ENCODE measurements around the gene C2CD3.

Gene C2CD3

GRCh38 chr11:74018331-74019005 is 152.3 kb downstream of the C2CD3 start:
- peak; percentile 15 for DNase-seq (ENCODE audit: low read depth)

- no peak for DNase-seq (ENCODE audit: low read depth)
Observed at GRCh38 chr11:74017631-74018030, 153.2 kb downstream of the C2CD3 start.

GRCh38 chr11:74015919-74016684 is 154.7 kb downstream of the C2CD3 start:
- DNase-seq (ENCODE audit: low read depth), result no peak

GRCh38 chr11:74014880-74015279 is 155.9 kb downstream of the C2CD3 start:
- DNase-seq (ENCODE audit: low read depth), result no peak

- DNase-seq (ENCODE audit: low read depth), result no peak
Observed at GRCh38 chr11:74013141-74013540, 157.7 kb downstream of the C2CD3 start.

GRCh38 chr11:74012074-74012809 is 158.6 kb downstream of the C2CD3 start:
- no peak for DNase-seq (ENCODE audit: low read depth)

GRCh38 chr11:74011360-74012073 is 159.3 kb downstream of the C2CD3 start:
- DNase-seq (ENCODE audit: low read depth), result no peak

- DNase-seq (ENCODE audit: low read depth), result no peak
Observed at GRCh38 chr11:74010306-74011300, 160.2 kb downstream of the C2CD3 start.

- no peak for DNase-seq (ENCODE audit: low read depth)
Observed at GRCh38 chr11:74009675-74010305, 161.0 kb downstream of the C2CD3 start.

- DNase-seq (ENCODE audit: low read depth), result no peak
Observed at GRCh38 chr11:74009230-74009547, 161.6 kb downstream of the C2CD3 start.

GRCh38 chr11:74008373-74009229 is 162.2 kb downstream of the C2CD3 start, which contains the start of gene UCP3:
Gene UCP3 (minus strand): TSS chr11:74009085. CDS start chr11:74007042, 2,043 bp downstream.
- no peak for DNase-seq (ENCODE audit: low read depth)

GRCh38 chr11:74007691-74008372 is 163.0 kb downstream of the C2CD3 start:
- DNase-seq (ENCODE audit: low read depth), result no peak

- DNase-seq (ENCODE audit: low read depth), result no peak
Observed at GRCh38 chr11:74006743-74007304, 164.0 kb downstream of the C2CD3 start.

- DNase-seq (ENCODE audit: low read depth), result no peak
Observed at GRCh38 chr11:74005721-74006517, 164.9 kb downstream of the C2CD3 start.

- DNase-seq (ENCODE audit: low read depth), result no peak
Observed at GRCh38 chr11:74004759-74005615, 165.8 kb downstream of the C2CD3 start.

- DNase-seq (ENCODE audit: low read depth), result no peak
Observed at GRCh38 chr11:74004046-74004695, 166.6 kb downstream of the C2CD3 start.
